CD4-positive, alpha-beta memory T cell (primary cell): ENCODE measurements around the gene CIRBP. TPM values are rescaled to one million over a fixed set of nuclear protein-coding genes. Genes with fewer than 3 reads are reported as not detected.

Source experiments
- CTCF ChIA-PET: fragments of 350-600 bp; sonication (Branson Sonifier 250); formaldehyde crosslinking; loops from one replicate; lab custom pipeline; 2021; ENCODE audit warnings: inconsistent platforms; ENCODE audit not compliant: partially characterized antibody; lab: Charles Lee
- POLR2A ChIA-PET: fragments of 350-600 bp; sonication (Branson Sonifier 250); formaldehyde crosslinking; loops from one replicate; lab custom pipeline; 2021; ENCODE audit not compliant: partially characterized antibody; lab: Charles Lee
- DNase-seq, 5 donors: peaks; one replicate each; pipeline versions ENCODE4 v3.0.0 to v3.0.0-alpha.2; 2020 to 2022; ENCODE audit warnings: mixed read lengths in 1 of 5
- H3K27ac ChIP-seq: one replicate; pipeline ENCODE4 v1.7.0; 2013; ENCODE audit warnings: low read depth, low read length
- H3K27me3 ChIP-seq: 2 replicates; pipeline ENCODE4 v1.7.0; 2013; ENCODE audit warnings: mild to moderate bottlenecking, low read length, moderate library complexity; ENCODE audit not compliant: insufficient read depth
- H3K36me3 ChIP-seq: 2 replicates; pipeline ENCODE4 v1.7.0; 2013; ENCODE audit warnings: mild to moderate bottlenecking, low read length, moderate library complexity; ENCODE audit not compliant: insufficient read depth
- H3K4me1 ChIP-seq: 2 replicates; pipeline ENCODE4 v1.7.0; 2013; ENCODE audit warnings: mild to moderate bottlenecking, low read length, moderate library complexity; ENCODE audit not compliant: insufficient read depth
- H3K4me3 ChIP-seq, 2 donors: one replicate each; pipeline ENCODE4 v1.7.0; 2013; ENCODE audit warnings: low read length in 2 of 2, mild to moderate bottlenecking in 1 of 2
- H3K9me3 ChIP-seq, 2 donors: one replicate each; pipeline ENCODE4 v1.7.0; 2013; ENCODE audit warnings: low read length in 2 of 2, control low read depth in 1 of 2; ENCODE audit not compliant: control insufficient read depth in 1 of 2
- H3K27ac Mint-ChIP-seq, 7 donors: one replicate each; pipeline ENCODE4 v1.8.0; 2020 to 2021; ENCODE audit warnings: mixed read lengths in 7 of 7, mild to moderate bottlenecking in 6 of 7, inconsistent platforms in 3 of 7, moderate library complexity in 3 of 7
- H3K27me3 Mint-ChIP-seq, 2 donors: one replicate each; pipeline ENCODE4 v1.8.0; 2020 to 2021; ENCODE audit warnings: mixed read lengths in 2 of 2
- H3K36me3 Mint-ChIP-seq, 2 donors: one replicate each; pipeline ENCODE4 v1.8.0; 2020 to 2021; ENCODE audit warnings: mixed read lengths in 2 of 2, inconsistent platforms in 1 of 2, mild to moderate bottlenecking in 1 of 2
- H3K4me1 Mint-ChIP-seq, 4 donors: one replicate each; pipeline ENCODE4 v1.8.0; 2020 to 2021; ENCODE audit warnings: mixed read lengths in 4 of 4, mild to moderate bottlenecking in 1 of 4
- H3K4me3 Mint-ChIP-seq, 8 donors: one replicate each; pipeline ENCODE4 v1.8.0; 2020 to 2021; ENCODE audit warnings: mixed read lengths in 8 of 8, mild to moderate bottlenecking in 7 of 8, moderate library complexity in 6 of 8, inconsistent platforms in 3 of 8
- H3K9me3 Mint-ChIP-seq, 8 donors: one replicate each; pipeline ENCODE4 v1.8.0; 2020 to 2021; ENCODE audit warnings: mixed read lengths in 8 of 8, mild to moderate bottlenecking in 5 of 8, inconsistent platforms in 3 of 8, moderate library complexity in 1 of 8
- intact Hi-C: fragments of 100-400 bp; cut with micrococcal nuclease; formaldehyde crosslinking; loops from one replicate; pipeline ENCODE4 v1.15.1; 2023
- polyA plus RNA-seq, 2 donors: library from polyadenylated mRNA; unstranded; fragments of 300-500 nt; fragmentation: Illumina TruSeq; gene quantifications; one replicate each; pipeline ENCODE4 v1.2.3, GENCODE V29; 2021
- total RNA-seq, 2 experiments: library from RNA; stranded (reverse); gene quantifications; one replicate each; pipeline ENCODE4 v1.2.3, GENCODE V29; 2021

The CIRBP gene
- total and polyA plus RNA-seq, 4 experiments from 2014 or later, result 160 to 638 (median 416) TPM

DNA sequence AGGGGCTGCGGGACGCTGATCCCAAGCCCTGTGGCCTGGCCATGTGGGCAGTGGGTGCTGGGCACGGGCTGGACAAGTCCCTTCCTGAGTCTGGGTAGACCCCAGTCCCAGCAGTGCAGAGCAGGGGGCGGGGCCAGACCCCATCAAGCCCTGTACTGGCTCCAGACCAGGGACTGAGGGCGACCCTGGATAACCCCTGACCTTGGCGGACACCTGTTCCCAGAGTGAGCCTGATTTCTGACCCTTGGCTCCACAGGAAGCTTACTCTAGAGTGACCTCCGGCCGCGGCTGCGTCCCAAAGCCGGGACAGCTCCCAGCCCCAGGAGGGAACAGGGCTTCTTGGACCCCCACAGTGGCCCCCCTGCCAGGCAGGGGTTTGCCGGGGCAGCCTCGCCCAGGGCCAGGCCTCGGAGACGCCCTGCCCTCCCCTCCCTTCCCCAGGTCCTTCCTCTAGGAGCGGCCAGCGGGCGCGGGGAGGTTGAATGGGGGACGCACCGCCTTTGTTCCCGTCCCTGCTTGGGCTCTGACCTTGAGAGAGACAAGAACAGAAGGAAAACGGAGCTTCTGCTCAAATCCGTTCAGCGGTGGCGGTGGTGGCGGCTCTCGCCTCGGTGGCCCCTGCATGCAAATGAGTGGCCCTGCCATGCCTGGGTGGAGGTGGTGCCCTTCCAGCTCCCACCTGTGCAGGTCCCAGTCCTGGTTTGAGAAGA lies 14.2 kb downstream of the CIRBP start:
- Mint-ChIP-seq H3K4me1 (peaks cover 6 to 22% (median 11%) of the 10 kb centered on the region in 4 donors), H3K4me3 (no peak overlapping the region), H3K36me3 (peaks cover 4 to 13% of the 10 kb centered on the region in 2 donors), H3K9me3 (no peaks in the 10 kb centered on the region), H3K27ac (no peak overlapping the region), H3K27me3 (peaks cover 10 to 11% of the 10 kb centered on the region in 2 donors)
- Histone ChIP-seq H3K36me3 (peaks cover 9% of the 10 kb centered on the region), H3K9me3 (no peaks in the 10 kb centered on the region), H3K4me1 (peaks cover 3% of the 10 kb centered on the region), H3K4me3 (no peak overlapping the region), H3K27me3 (peaks cover 12% of the 10 kb centered on the region), H3K27ac (no peak overlapping the region)
- intact Hi-C loops, result no loop called here
- CTCF ChIA-PET, result no interaction called here
- POLR2A ChIA-PET, result no interaction called here
- DNase-seq, result peak in 1 of 5 donors; percentile 43

DNA sequence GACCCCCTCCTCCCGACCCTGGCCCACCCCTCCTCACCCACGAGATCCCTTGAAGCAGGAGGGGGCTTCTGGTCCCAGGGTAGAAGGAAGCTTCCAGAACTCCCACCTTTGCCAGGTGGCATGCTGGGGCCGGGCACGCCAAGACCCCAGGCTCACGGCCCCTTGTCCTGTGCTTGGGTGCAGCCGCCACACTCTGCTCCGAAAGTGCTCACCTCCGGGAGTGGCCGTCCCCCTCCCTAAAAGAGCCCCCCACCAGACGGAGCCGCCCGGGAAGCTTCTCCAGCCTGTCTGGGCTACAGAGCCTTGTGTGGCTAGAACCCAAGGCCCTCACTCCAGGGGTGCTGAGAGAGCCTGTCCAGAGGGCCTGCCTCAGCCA lies 14.8 kb downstream of the CIRBP start:
- peaks cover 6 to 22% (median 11%) of the 10 kb centered on the region in 4 donors for H3K4me1 Mint-ChIP-seq

DNA sequence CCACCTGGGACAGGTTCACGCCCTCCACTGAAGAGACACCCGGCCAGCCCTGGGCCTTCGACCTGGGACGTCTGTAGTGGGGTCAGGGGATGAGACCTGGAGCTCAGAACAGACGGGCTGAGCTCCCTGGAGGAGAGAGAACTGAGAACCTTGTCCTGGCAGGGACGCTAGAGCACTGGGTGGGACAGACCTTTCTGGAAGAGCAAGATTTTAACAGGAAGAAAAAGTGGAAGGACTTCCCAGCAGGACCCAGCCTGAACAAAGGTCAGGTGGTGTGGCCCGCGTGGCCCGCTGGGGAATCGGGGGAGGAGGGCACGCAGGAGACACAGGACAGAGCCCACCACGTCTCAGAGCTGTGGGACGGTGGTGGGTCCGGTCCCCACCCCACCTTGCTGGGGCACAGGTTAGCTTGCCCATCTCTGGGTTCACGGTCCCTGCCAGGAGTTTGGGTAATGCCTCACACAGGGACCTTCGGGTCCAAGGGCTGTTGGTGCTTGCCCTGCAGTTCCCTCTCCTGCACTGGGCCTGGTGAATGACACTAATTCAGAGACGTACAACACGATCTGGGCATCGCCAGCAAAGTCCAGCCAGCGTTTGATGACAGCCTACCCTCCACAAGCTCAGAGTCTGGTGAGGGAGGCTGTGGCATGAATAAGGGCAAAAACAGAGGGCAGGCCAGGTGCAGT lies 15.3 kb downstream of the CIRBP start:
- Mint-ChIP-seq H3K27me3 (peaks cover 14 to 15% of the 10 kb centered on the region in 2 donors), H3K4me1 (peaks cover 6 to 21% (median 11%) of the 10 kb centered on the region in 4 donors), H3K9me3 (no peaks in the 10 kb centered on the region), H3K27ac (peak overlapping the region in 1 of 7 donors; percentile 72), H3K36me3 (peaks cover 4 to 6% of the 10 kb centered on the region in 2 donors), H3K4me3 (peak overlapping the region; percentile 4 to 76 (median 54))
- Histone ChIP-seq H3K27ac (no peak overlapping the region), H3K4me1 (peaks cover 3% of the 10 kb centered on the region), H3K36me3 (peaks cover under 1% of the 10 kb centered on the region), H3K9me3 (no peaks in the 10 kb centered on the region), H3K4me3 (no peak overlapping the region), H3K27me3 (peaks cover 12% of the 10 kb centered on the region)
- ChIA-PET CTCF (no interaction called here), POLR2A (no interaction called here)
- intact Hi-C loops, result no loop called here
- DNase-seq, result no peak

More for the DNA sequence above, 14.8 kb downstream of the CIRBP start:
- POLR2A ChIA-PET, result no interaction called here
- Histone ChIP-seq H3K4me1 (peaks cover 3% of the 10 kb centered on the region), H3K4me3 (no peak overlapping the region), H3K36me3 (peaks cover 6% of the 10 kb centered on the region), H3K27me3 (peaks cover 12% of the 10 kb centered on the region), H3K9me3 (no peaks in the 10 kb centered on the region), H3K27ac (no peak overlapping the region)
- peaks cover 11 to 12% of the 10 kb centered on the region in 2 donors for H3K27me3 Mint-ChIP-seq
- no peaks in the 10 kb centered on the region for H3K9me3 Mint-ChIP-seq
- peak overlapping the region in 1 of 8 donors; percentile 67 for H3K4me3 Mint-ChIP-seq
- intact Hi-C loops, result no loop called here
- H3K27ac Mint-ChIP-seq, result peak overlapping the region in 1 of 7 donors; percentile 72
- no peak for DNase-seq
- H3K36me3 Mint-ChIP-seq, result peaks cover 4 to 11% of the 10 kb centered on the region in 2 donors
- CTCF ChIA-PET, result no interaction called here

DNA sequence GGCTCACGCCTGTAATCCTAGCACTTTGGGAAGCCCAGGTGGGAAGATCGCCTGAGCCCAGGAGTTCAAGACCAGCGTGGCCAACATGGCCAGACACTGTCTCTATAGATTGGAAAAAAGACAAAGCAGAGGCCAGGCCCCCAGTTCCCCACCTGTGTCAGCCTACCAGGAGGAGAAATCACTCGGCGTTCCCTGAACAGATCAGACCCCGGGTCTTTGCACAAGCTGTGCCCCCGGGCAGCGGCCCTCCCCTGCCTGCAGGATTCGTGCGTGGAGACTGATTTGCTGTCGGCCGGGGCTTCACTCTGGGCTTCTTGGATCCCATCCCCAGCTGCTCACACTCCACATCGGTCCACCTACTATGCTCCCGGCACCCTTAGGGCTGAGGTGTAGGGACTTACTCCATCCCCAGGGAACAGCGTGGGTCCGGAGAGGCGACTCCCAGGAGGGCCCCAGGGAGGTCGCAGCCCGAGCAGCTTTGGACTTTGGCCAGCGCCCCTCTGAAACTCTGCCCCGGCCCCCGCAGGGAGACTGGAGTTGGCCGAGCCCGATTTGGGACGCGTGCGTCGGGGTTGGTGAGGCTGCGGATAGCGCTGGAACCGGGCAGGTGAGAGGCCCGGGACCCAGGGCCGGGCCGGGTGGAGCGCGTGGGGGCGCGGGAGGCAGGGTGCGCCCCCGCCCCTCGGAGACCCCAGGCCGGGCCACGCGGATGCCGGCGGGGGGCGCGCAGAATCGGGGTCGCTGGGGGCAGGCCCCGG lies 16.0 kb downstream of the CIRBP start:
- intact Hi-C loops, result no loop called here
- Histone ChIP-seq H3K27ac (no peak overlapping the region), H3K36me3 (no peaks in the 10 kb centered on the region), H3K4me3 (no peak overlapping the region), H3K9me3 (no peaks in the 10 kb centered on the region), H3K27me3 (peaks cover 12% of the 10 kb centered on the region), H3K4me1 (peaks cover 3% of the 10 kb centered on the region)
- Mint-ChIP-seq H3K27ac (peak overlapping the region in 1 of 7 donors; percentile 72), H3K9me3 (no peaks in the 10 kb centered on the region), H3K4me3 (peak overlapping the region; percentile 4 to 70 (median 36)), H3K27me3 (peaks cover 14 to 15% of the 10 kb centered on the region in 2 donors), H3K4me1 (peaks cover 2 to 15% (median 6%) of the 10 kb centered on the region in 4 donors), H3K36me3 (peaks cover 0 to 2% of the 10 kb centered on the region in 2 donors)
- CTCF ChIA-PET, result no interaction called here
- no peak for DNase-seq
- POLR2A ChIA-PET, result no interaction called here

DNA sequence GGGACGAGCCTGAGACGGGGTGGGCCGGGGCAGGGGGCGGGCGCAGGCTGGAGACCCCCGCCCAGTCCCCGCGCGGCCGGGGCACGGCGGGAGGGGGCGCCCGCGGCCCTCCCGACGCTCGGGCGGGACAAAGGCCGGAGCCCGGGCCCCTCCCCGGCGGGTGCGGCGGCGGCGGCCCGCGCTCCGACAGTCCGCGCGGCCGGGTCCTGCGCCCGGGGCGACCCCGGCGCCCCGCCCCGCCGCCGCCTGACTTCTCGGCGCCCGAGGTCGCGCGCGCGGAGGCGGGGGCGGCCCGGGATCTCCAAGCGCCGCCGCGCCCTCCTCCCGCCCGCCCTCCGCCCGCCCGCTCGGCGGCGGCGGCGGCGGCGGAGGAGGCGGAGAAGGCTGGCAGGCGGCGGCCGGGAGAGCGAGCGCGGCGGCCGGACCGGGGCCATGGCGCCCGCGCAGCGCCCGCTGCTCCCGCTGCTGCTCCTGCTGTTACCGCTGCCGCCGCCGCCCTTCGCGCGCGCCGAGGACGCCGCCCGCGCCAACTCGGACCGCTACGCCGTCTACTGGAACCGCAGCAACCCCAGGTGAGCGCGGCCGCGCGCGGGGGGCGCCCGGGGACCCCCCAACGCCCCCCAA lies 16.7 kb downstream of the CIRBP start, which contains the start of gene EFNA2:
EFNA2 (plus strand) TSS at position 137 of the 624 bp plus-strand sequence; CDS start at position 433, 296 bp downstream.
- intact Hi-C loops, result no loop called here
- H3K27ac ChIP-seq, result no peak within 1 kb of the TSS
- peaks cover 2 to 15% (median 4%) of the 10 kb centered on the region in 4 donors for H3K4me1 Mint-ChIP-seq
- H3K4me1 ChIP-seq, result peaks cover 3% of the 10 kb centered on the region
- no peaks in the 10 kb centered on the region for H3K36me3 Mint-ChIP-seq
- H3K4me3 ChIP-seq, result no peak within 1 kb of the TSS
- CTCF ChIA-PET, result no interaction called here
- H3K27me3 ChIP-seq, result peaks cover 12% of the 10 kb centered on the region
- H3K27ac Mint-ChIP-seq, result peak within 1 kb of the TSS in 1 of 7 donors; percentile 72
- peak within 1 kb of the TSS; percentile 4 to 70 (median 45) for H3K4me3 Mint-ChIP-seq
- H3K36me3 ChIP-seq, result no peaks in the 10 kb centered on the region
- POLR2A ChIA-PET, result no interaction called here
- no peaks in the 10 kb centered on the region for H3K9me3 ChIP-seq
- no peaks in the 10 kb centered on the region for H3K9me3 Mint-ChIP-seq
- peaks cover 14 to 15% of the 10 kb centered on the region in 2 donors for H3K27me3 Mint-ChIP-seq
- no peak for DNase-seq

DNA sequence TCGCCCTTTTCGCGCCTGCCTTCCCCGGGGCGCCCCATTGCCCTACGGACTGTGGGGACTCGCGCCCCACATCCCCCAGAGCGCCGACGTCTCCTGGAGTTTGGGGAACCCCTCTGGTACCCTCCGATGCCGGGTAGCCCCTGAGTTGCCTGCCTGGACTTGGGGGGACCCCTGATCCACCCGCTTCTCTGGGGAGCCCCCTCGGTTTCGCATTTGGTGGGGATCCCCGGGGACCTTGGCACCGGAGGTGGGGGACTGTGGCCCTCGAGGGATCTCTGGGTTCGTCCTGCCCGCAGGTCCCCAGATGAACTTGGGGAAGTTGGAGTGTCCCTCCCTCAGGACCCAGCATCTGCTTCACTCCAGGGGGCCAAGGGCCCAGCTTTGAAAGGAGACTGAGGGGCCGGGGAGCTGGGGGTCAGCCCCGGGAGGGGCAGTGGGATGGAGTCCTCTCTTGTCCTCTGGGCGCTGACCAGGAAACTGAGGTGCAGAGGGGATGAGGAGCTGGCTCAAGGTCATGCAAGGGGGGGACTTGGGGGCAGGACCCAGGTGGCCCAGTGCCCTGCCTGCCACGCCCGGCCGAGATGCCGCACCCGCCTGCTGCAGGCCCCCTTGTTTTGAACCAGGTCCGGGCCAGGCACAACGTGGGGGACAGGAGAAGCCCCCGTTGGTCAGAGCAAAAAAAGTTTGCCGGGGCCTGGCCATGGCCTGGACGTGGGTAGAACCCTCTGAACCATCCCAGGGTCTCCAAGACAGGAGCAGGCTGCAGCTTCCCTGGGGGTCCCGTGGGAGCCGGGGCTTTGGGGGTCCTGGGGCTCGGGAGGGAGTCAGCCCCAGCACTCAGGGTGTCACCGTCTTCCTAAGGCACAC lies 17.6 kb downstream of the CIRBP start:
- no peak for DNase-seq
- ChIA-PET CTCF (no interaction called here), POLR2A (no interaction called here)
- Mint-ChIP-seq H3K27me3 (peaks cover 14 to 16% of the 10 kb centered on the region in 2 donors), H3K9me3 (no peaks in the 10 kb centered on the region), H3K27ac (no peak overlapping the region), H3K4me1 (peaks cover 2 to 15% (median 4%) of the 10 kb centered on the region in 4 donors), H3K36me3 (no peaks in the 10 kb centered on the region), H3K4me3 (peak overlapping the region in 5 of 8 donors; percentile 33 to 64 (median 39))
- peaks cover 3% of the 10 kb centered on the region for H3K4me1 ChIP-seq
- H3K36me3 ChIP-seq, result no peaks in the 10 kb centered on the region
- H3K9me3 ChIP-seq, result no peaks in the 10 kb centered on the region
- H3K27me3 ChIP-seq, result peaks cover 12% of the 10 kb centered on the region
- H3K27ac ChIP-seq, result no peak overlapping the region
- intact Hi-C loops, result no loop called here
- no peak overlapping the region for H3K4me3 ChIP-seq
